Measurements from ENCODE around the gene SPOCK2.

The SPOCK2 gene

GRCh38 chr10:72127571-72127970 is 39.2 kb upstream of the SPOCK2 start:
- ChIA-PET CTCF (interaction anchor here (0.5 to 2.0 kb wide), 6 partner anchors 11 to 231 kb away, joined by 3 to 9 read pairs (median 5); no protein-coding TSS in a partner anchor), POLR2A (ENCODE audit: low non-redundant PET) (no interaction called here)
- TF ChIP-seq CTCF (conservative IDR thresholded peaks at IDR 0.05; ENCODE audit: low read depth) = no peak

GRCh38 chr10:72126872-72127232 is 38.5 kb upstream of the SPOCK2 start:
- no peak overlapping the region for H3K27ac ChIP-seq
- TF ChIP-seq CTCF (conservative IDR thresholded peaks at IDR 0.05; ENCODE audit: low read depth) = no peak
- no peak for DNase-seq (ENCODE audit: low spot score)
- CTCF ChIA-PET = interaction anchor here (0.6 to 2.0 kb wide), 14 partner anchors 9 to 796 kb away, joined by 3 to 16 read pairs (median 4); no protein-coding TSS in a partner anchor
- POLR2A ChIA-PET (ENCODE audit: low non-redundant PET) = interaction anchor here (0.5 to 1.3 kb wide), 2 partner anchors 89 to 137 kb away, joined by 3 to 4 read pairs; partner anchors contain the start of genes ANAPC16 and ASCC1

More at GRCh38 chr10:72127571-72127970, 39.2 kb upstream of the SPOCK2 start:
- H3K27ac ChIP-seq = no peak overlapping the region
- no peak for DNase-seq (ENCODE audit: low spot score)

- ChIA-PET POLR2A (ENCODE audit: low non-redundant PET) (interaction anchor here (0.5 to 1.3 kb wide), 2 partner anchors 90 to 138 kb away, joined by 3 to 4 read pairs; partner anchors contain the start of genes ANAPC16 and ASCC1), CTCF (interaction anchor here (0.5 to 2.0 kb wide), 14 partner anchors 9 to 796 kb away, joined by 3 to 16 read pairs (median 3); no protein-coding TSS in a partner anchor)
- DNase-seq (ENCODE audit: low spot score) = peak; percentile 64
- TF ChIP-seq CTCF (conservative IDR thresholded peaks at IDR 0.05; ENCODE audit: low read depth) = no peak; the same call in 1 of the 2 replicates
- no peak overlapping the region for H3K27ac ChIP-seq
These were observed 38.0 kb upstream of the SPOCK2 start for GRCh38 chr10:72126184-72126871.

GRCh38 chr10:72124989-72125388 is 36.6 kb upstream of the SPOCK2 start:
- ChIA-PET POLR2A (ENCODE audit: low non-redundant PET) (interaction anchor here (0.7 kb wide), 2 partner anchors 17 to 149 kb away, joined by 4 to 10 read pairs; partner anchors contain the start of gene DDIT4), CTCF (interaction anchor here (1.9 kb wide), 2 partner anchors 96 to 98 kb away, joined by 8 to 16 read pairs; no protein-coding TSS in a partner anchor)
- H3K27ac ChIP-seq = no peak overlapping the region
- DNase-seq (ENCODE audit: low spot score) = no peak
- TF ChIP-seq CTCF (conservative IDR thresholded peaks at IDR 0.05; ENCODE audit: low read depth) = no peak

GRCh38 chr10:72124381-72124780 is 36.0 kb upstream of the SPOCK2 start:
- ChIA-PET POLR2A (ENCODE audit: low non-redundant PET) (interaction anchor here (0.7 kb wide), 2 partner anchors 17 to 149 kb away, joined by 4 to 10 read pairs; partner anchors contain the start of gene DDIT4), CTCF (interaction anchor here (0.6 to 0.7 kb wide), 2 partner anchors 181 to 185 kb away, joined by 4 to 5 read pairs; no protein-coding TSS in a partner anchor)
- no peak for TF ChIP-seq CTCF (conservative IDR thresholded peaks at IDR 0.05; ENCODE audit: low read depth)
- H3K27ac ChIP-seq = no peak overlapping the region
- DNase-seq (ENCODE audit: low spot score) = no peak

- ChIA-PET POLR2A (ENCODE audit: low non-redundant PET) (no interaction called here), CTCF (no interaction called here)
- DNase-seq (ENCODE audit: low spot score) = no peak
- no peak overlapping the region for H3K27ac ChIP-seq
- no peak for TF ChIP-seq CTCF (conservative IDR thresholded peaks at IDR 0.05; ENCODE audit: low read depth)
These were observed 35.3 kb upstream of the SPOCK2 start for GRCh38 chr10:72123616-72124015.

All from RWPE1 (cell line).